GM21423 (cell line): ENCODE measurements around the gene VPS33B.
A peak's percentile ranks its signal among the peaks of the same experiment; 100 is the strongest.

ENCODE experiments used
- ATAC-seq: cut with Tn5 transposase; IDR thresholded peaks from one replicate; pipeline ENCODE4 v1.9.1; 2021; ENCODE audit warnings: mild to moderate bottlenecking, moderate library complexity; ENCODE audit not compliant: unreplicated experiment

The VPS33B gene

DNA sequence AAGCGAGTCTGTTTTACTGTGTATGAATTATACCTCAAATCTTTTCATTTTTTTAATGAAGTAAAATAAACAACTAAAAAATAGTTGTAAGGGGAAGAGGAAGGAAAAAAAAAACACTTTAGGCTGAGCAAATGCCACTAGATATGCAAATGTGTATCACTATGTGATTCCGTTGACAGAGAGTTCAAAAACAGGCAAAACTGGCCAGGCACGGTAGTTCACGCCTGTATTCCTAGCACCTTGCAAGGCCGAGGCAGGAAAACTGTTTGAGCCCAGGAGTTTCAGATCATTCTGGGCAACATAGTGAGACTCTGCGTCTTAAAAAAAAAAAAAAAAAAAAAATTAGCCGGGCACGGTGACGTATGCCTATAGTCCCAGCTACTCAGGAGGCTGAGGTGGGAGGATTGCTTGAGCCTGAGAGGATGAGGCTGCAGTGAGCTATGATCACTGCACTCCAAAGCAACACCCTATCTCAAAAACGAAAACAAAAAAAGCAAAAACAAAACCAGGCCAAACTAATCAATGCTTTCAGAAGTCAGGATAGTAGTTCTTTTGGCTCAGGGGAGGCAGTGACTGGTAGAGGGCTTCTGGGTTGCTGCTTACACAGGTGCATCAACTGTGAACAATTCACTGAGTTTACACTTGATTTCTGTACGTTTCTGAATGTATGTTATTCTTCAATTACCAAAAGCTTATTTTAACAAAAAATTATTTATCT is 35.4 kb downstream of the VPS33B start:
- peak; percentile 39 for ATAC-seq

DNA sequence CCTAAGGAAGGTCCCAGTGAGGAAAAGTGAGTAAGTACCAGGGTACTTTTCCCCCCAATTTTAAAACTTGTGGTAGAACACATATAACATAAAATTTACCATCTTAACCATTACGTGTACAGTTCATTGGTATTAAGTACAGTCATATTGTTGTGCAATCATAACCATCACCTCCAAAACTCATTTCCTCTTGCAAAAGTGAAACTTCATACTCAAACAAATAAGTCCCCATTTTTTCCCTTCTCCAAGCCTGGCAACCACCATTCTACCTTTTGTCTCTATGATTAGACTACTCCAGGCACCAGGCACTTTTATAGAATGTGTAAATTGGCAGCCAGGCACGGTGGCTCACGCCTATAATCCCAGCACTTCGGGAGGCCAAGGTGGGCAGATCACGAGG is 40.3 kb downstream of the VPS33B start:
- no peak for ATAC-seq

- peak; percentile 69 for ATAC-seq
Observed at GRCh38 chr15:90981681-90982080, 40.7 kb downstream of the VPS33B start.

DNA sequence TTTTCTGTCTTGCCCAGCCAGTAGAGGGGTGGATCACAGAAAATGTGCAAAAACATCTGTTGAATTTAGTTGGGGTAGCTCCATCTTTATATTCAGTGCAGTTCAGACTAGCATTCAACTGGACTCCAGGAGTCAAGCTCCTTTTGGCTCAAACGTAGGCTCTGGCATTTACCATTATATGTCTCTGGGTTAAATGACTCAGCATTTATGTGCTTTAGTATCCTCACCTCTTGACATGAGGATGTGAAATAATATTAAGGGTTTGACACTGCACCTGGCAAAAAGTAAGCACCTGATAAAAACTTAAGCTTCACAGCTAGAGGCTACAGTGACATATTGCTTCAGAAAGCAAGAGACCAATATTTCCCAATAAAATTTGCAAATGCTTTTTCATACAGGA is 42.8 kb downstream of the VPS33B start:
- no peak for ATAC-seq

GRCh38 chr15:90974216-90974615 is 48.2 kb downstream of the VPS33B start:
- ATAC-seq, result no peak

- no peak for ATAC-seq
Observed at GRCh38 chr15:90972133-90972532, 50.3 kb downstream of the VPS33B start.

DNA sequence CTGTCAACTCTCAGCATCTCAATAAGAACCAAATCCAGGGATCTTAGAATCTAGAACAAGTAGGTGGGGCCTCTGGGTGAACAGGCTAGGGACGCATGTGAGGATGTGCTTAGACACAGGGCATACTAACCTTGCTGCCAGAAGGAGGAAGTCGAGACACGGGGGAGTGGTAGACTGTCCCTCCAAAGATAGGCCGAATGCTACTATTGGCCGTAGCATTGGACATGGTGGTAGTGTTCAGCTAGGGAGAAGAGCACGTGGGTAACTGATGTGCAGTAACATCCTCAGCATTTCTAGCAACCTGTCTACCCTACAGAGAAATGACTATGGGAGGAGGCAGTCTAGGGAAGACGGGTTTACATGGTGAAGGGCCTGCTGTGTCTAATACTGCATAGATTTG is 52.1 kb downstream of the VPS33B start:
- ATAC-seq, result no peak

GRCh38 chr15:90968434-90968833 is 54.0 kb downstream of the VPS33B start:
- ATAC-seq, result no peak

GRCh38 chr15:90967206-90967605 is 55.2 kb downstream of the VPS33B start:
- ATAC-seq, result no peak

DNA sequence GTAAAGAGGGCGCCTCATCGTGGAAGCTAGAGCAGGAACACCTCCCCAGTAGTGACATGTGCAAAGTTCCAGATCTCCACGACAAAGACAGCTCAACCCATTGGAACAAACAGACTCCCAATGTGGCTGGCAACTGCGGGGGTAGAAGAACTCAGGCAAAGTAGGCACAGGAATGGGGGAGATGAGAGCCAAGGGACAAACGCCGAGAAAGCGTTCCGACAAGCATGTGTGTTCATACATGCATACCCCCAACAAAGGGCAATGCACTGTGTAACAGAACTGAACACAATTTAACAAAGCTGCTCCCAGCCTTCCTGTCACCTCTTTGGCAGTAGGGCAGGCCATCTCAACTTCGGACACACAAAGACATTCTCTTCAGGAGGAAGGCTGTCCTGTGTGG is 56.1 kb downstream of the VPS33B start:
- ATAC-seq, result no peak

DNA sequence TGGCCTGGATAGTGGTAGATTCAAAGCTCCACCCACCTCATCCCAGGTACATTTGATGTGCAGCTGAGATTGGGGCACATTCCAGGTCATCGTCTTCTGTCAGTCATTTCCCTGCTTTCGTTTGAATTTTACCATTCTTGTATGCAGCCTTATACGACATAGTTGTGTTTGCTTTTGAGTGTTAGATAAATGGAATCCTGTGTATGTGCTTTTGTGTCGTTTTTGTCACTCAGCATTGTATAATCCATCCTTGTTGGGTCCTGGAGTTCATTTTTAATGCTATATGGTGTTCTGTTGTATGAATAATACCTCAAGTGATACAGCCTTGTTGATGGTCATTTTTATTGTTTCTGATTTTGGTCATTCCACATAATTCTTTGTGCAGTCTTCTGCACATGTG is 60.4 kb downstream of the VPS33B start:
- ATAC-seq, result no peak

DNA sequence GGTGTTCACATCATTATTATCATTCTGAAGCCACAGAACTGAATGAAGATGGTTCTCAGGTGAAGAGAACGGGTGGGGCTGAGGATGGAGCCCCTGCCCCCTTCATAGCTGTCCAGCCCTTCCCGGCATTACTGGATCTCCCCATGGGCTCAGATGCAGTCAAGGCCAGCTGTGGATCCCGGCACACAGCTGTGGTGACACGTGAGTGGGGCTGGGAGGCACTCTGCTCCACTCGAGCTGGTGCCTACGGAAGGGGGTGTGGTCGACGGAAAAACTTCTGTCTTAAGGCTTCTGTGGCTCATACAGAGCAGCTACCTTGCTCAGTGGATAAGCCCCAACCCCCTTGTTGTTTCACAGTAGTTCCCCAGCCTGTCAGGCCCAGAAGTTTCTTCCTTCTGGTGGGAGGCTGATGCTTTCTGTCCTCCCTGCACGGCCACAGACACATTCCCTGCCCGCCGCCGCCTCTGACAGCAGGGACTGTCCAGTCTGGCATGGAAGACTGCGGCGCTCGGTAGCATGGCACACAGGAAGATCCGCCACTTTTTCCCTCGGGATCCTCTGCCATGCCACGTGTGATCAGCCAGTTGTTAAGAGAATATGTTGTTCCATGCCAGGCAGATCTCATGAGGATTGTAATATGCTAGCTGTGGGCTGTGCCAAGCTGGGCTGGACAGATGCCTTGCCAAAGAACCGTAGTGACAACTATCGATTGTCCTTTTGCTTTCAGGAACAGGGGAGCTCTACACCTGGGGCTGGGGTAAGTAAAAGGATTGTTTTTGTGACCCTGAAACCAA is 61.9 kb downstream of the VPS33B start:
- no peak for ATAC-seq

GRCh38 chr15:90959894-90960293 is 62.5 kb downstream of the VPS33B start:
- ATAC-seq, result no peak

GRCh38 chr15:90959028-90959595 is 63.3 kb downstream of the VPS33B start:
- ATAC-seq, result no peak

DNA sequence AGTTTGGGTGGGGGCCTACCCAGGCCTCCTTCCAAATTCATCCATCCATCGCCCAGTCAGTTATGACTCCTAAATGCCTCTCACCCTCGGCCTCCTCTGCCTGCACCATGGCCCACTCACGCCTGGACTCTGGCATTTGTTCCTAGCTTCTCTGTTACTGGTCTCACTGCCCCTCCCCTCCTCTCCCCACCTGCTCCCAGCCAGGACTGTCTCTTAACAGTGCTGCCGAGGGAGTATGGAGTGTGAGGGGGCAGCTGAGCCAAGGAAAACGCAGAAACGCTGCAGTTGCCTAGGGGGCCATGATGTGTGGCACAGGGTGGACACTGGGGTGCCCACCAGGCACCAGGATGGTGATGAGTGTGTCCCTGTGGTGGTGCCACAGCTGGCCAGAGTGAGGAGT is 64.6 kb downstream of the VPS33B start:
- no peak for ATAC-seq

- no peak for ATAC-seq
Observed at GRCh38 chr15:90957031-90957790, 65.2 kb downstream of the VPS33B start.

DNA sequence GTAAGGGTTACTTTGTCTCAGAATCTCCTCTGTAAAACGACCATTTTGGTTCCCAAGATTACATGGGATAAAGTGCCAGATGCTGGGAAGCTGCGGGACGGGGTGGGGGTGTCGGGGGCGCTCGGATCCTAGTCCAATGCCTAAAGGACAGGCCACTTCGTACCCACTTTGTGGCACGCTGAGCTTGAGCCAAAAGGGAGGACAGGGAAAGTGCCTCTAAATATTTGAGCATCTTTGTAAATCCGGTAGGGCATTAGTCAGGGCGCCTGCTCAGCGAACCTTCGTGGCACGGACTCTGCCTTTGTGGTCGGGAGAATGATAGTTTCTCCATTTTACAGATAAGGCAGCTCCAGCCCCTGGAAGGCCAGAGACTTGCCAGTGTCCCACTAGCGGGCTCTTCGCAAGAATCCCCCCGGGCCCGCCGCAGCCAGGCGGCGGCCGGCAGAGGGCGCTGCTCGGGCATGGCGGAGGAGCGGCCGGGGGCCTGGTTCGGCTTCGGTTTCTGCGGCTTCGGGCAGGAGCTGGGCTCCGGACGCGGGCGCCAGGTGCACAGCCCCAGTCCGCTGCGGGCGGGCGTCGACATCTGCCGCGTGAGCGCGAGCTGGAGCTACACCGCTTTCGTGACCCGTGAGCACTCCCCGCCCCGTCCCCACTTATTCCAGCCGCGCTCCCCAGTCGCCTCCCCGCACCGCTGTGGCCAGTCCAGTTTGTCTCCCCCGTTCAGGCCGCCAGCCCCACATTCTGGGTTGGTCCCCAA is 65.9 kb downstream of the VPS33B start:
- no peak for ATAC-seq

GRCh38 chr15:90955624-90956273 is 66.6 kb downstream of the VPS33B start:
- no peak for ATAC-seq

- ATAC-seq, result peak; percentile 94
Observed at GRCh38 chr15:90954712-90955623, 67.4 kb downstream of the VPS33B start, which contains the start of gene RCCD1. RCCD1 (plus strand) TSS chr15:90954884; CDS start chr15:90956735, 1,851 bp downstream.
